Activated CD4-positive, alpha-beta T cell treated with anti-CD3 and anti-CD28 coated beads for 48 hours (primary cell): ENCODE data around the gene ULK1.

Source experiments
- DNase-seq: peaks from one replicate; pipeline ENCODE4 v3.0.0-alpha.2; 2020

The ULK1 gene

DNA sequence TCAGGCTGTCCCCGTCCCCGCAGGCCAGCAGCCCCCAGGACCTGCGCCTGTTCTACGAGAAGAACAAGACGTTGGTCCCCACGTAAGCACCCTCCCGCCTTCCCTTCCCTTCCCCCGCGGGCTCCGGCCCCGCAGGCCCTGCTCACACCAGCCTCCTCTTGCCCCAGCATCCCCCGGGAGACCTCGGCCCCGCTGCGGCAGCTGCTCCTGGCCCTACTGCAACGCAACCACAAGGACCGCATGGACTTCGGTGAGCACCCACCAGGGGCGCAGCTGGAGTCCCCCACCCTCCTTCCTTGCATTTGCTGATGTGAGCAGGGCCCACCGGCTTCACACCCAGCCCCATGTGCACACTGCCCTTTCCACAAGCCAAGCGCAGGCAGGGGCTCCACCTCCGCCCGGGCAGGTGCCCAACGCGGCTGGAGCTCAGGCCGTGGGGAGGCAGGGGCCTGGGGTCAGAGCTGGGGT lies 15.4 kb downstream of the ULK1 start:
- no peak for DNase-seq

DNA sequence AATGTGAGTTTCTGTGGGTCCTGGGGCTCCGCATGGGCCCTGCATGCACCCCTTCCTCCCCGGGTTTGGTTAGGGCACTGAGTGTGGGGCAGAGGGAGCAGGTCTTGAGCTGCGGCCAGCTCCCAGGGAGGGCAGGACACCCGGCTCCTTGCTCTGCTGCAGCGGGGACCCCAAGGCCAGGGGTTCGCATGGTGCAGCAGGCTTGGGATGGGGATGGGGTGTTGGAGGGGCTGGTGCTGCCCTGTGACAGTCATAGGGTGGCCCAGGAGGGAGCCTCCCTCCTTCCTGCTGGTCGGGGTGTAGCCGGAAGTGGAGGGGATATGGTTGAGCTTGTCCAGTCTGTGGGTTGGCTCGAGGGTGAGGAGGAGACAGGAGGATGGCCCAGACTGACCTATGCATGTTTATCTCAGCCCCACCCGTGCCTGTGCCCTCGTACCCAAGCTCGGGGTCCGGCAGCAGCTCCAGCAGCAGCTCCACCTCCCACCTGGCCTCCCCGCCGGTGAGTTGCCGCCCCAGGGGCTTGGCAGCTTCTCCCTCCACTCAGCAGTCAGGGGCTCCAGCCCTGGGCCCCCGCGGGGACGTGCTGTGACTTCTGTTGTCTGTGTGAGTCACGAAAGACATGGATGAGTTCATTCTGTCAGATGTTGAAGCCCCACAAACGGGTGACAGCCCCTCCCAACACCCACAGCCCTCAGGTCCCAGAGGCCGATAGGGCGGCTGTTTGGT lies 16.0 kb downstream of the ULK1 start:
- DNase-seq = no peak

DNA sequence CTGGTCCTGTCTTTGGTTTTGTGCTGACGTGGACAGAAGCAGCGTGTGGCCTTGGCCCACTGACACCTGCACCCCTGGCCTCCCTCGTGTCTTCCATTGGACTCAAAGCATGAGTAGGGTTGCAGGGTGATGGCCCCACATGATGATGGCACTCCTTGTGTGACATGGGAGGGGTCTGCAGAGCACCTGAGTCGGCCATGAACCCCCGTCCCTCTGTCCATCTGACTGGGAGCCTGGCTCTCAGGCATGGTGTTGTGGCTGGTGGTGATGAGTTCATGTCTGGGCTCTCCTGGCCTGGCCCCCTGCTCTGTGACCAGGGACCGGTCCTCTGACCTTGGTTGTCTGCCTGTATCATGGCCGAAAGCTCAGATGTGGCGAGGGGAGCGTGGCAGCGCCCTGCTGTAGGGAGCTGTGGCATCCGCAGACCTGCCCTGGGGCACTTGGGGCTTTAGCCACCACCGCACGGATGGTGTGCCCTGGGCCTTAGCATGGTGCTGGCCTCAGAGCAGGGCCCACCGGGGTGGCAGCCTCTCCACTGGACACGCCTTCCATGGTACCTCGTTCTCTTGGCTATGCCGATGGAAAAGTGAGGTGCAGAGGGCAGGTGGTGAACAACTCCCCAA lies 16.7 kb downstream of the ULK1 start:
- DNase-seq = no peak

DNA sequence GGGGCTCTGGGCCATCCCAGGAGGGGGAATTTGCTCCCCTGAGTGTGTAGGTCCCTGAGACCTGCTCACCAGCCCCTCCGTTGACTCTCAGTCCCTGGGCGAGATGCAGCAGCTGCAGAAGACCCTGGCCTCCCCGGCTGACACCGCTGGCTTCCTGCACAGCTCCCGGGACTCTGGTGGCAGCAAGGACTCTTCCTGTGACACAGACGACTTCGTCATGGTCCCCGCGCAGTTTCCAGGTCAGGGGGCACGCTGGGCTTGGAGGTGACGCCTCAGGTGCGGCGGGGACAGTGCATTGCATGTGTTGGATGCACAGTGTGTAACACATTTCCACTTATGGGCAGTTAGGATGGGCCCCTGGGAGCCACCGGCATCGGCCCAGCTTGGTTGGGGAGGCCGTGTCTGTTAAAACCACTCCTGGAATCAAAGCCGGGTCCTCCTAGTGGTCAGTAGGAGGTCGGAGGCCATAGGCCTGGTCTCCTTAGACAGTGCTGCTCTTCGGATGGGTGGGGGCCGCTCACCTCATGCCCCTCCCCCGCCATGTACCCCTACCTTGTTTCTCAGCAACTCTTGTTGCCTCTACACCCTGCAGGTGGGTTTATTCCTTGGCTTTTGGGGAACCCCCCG lies 17.5 kb downstream of the ULK1 start:
- DNase-seq = no peak

DNA sequence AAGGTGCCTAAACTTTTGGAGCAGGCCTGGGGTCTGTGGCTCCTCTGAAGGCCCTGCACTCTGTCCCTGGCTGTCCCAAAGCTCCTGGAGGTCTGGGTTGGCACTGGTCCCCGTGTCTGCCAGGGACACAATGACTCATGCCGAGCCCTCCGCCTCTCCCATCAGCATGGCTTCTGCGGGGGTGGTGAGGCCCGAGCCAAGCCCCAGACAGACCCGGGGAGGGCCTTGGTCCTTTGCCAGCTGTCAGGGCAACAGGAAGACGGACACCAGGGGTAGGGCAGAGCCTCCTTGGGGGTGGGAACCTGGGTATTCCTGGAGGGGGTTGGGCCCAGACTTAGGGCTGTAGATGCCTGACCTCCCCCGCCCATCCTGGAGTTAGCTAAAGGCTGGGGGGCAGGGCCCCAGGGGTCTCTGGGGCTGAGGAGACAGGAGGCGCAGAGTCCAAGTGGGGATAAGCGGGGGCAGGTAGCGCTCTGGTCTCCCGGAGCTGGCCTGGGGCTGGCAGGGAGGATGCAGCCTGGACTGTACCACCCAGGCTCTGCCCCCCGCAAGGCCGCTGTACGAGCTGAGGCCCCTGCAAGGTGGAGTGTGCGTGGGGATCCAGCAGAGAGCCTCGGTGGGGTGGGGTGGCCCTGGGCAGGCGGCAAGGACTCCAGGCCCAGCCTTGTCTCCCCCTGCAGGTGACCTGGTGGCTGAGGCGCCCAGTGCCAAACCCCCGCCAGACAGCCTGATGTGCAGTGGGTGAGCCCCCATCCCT lies 18.3 kb downstream of the ULK1 start:
- no peak for DNase-seq

DNA sequence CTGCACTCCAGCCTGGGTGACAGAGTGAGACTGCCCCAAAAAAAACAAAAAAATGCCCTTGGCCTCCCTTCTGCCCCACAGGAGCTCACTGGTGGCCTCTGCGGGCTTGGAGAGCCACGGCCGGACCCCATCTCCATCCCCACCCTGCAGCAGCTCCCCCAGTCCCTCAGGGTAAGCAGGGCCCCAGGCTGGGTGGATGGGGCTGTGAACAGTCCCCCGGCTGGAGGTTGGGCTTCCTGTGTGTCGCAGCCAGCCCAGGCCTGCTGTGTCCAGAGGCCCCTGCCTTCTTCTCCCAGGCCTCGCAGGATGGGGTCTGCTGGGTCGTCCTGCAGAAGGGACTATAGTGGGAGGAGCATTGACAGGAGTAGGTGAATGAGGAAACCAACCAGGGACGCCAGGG lies 19.2 kb downstream of the ULK1 start:
- DNase-seq = no peak

DNA sequence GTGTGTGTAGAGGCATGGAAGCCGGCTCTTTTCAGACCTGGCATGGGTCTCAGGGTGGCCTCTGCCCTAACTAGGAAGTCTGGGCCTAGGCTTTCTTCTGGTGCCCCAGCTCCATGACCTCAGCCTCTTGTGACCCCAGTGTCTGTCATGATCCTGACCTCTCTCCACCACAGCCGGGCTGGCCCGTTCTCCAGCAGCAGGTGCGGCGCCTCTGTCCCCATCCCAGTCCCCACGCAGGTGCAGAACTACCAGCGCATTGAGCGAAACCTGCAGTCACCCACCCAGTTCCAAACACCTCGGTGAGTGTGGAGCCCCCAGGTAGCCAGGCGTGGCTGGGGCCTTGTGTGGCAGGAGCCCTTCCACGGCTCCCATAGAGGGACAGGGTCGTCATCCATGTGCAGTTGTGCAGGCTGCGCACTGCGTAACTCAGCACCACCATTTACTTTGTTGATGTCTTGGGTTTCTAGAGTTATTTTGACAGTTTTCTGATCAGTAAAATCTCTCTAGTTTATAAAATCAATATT lies 19.8 kb downstream of the ULK1 start:
- no peak for DNase-seq

DNA sequence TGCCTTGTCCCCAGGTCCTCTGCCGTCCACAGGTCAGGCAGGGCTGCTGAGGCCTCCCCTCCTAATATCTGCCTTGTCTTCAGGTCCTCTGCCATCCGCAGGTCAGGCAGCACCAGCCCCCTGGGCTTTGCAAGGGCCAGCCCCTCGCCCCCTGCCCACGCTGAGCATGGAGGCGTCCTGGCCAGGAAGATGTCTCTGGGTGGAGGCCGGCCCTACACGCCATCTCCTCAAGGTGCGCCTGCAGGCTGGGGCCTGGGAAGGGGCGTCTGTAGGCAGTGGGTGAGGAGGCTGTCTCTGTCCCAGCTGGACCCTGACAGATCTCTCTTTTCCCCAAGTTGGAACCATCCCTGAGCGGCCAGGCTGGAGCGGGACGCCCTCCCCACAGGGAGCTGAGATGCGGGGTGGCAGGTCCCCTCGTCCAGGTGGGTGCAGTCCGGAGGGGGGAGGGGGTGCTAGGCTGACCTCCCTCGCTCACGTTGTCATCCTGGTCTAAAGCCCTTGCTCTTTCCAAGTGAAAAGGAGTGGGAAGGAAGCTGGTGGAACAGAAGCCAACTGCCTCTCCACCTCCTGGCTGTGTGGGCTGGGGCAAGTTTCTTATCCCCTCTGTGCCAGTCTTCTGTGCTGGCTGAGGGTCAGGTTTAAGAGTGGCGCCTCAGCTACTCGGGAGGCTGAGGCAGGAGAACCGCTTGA lies 20.7 kb downstream of the ULK1 start:
- no peak for DNase-seq

DNA sequence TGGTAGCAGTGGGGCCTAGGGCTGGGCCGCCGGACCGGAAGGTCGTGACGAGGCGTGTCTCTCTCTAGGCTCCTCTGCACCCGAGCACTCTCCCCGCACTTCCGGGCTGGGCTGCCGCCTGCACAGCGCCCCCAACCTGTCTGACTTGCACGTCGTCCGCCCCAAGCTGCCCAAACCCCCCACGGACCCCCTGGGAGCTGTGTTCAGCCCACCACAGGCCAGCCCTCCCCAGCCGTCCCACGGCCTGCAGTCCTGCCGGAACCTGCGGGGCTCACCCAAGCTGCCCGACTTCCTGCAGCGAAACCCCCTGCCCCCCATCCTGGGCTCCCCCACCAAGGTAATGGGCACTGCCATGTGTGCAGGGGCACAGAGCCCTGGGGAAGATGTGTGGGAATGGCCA lies 21.4 kb downstream of the ULK1 start:
- DNase-seq = no peak

DNA sequence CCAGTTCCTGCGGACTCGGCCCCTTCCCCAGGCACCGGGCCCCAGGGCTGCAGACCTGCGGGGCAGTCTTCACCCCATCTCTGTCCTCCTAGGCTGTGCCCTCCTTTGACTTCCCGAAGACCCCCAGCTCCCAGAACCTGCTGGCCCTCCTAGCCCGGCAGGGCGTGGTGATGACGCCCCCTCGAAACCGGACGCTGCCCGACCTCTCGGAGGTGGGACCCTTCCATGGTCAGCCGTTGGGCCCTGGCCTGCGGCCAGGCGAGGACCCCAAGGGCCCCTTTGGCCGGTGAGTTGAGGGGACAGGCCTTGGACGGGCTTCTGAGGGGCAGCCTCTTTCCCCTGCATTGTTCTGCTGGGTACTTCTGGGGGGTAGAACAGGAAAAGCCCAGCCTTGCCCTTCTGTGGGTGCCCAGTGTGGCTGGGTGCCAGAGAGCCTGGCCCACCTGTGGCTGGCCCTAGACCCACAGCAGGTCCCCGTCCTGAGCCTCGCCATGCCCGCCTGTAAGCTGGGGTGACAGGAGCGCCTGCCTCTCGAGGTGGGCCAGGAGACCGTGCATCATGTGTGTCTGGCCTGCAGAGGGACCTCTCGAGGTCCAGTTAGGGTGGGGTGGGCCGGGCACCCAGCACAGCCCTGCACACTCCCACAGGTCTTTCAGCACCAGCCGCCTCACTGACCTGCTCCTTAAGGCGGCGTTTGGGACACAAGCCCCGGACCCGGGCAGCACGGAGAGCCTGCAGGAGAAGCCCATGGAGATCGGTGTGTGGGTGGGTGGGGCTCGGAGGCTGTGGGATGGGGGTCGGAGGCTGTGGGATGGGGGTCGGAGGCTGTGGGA lies 22.1 kb downstream of the ULK1 start:
- DNase-seq = no peak

DNA sequence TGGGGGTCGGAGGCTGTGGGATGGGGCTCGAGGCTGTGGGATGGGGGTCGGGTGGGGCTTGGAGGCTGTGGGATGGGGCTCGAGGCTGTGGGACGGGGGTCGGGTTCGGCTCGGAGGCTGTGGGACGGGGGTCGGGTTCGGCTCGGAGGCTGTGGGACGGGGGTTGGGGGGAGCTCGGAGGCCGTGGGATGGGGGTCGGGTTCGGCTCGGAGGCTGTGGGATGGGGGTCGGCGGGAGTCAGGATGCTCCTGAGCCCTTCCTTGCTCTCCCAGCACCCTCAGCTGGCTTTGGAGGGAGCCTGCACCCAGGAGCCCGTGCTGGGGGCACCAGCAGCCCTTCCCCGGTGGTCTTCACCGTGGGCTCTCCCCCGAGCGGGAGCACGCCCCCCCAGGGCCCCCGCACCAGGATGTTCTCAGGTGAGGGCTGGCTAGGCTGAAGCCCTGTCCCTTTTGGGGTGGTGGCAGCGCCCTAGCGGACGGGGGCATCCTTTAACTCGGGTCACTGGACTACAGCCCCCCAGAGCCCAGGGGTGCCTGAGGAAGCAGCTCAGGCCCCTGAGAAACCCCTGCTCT lies 22.8 kb downstream of the ULK1 start:
- no peak for DNase-seq

DNA sequence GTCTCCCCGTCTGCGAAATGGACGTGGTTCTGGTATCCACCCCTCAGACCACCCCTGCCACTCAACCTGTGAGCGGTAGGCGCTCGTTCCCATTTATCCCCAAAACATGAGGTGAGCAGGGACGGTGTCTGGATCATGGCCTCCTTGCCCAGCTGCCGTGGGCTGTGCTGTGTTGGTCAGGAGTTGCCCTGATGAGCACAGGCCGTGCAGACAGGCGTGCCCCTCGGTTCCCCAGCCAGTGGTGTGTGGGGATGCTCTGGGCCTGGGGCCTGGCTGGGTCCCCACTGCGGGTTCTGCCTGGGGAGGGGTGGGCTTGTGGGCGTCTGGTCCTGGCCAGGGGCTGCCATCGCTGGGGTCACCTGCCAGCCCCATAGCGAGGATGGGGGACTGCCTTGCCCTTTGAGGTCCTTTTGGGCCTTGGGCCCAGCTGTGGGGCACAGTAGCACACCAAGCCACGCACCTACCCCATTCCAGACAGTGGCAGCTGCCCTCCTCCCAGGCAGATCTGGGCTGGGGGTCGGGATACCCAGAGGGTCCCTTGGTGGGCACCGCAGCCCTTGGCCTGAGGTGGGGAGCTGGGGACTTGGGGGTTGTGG lies 23.4 kb downstream of the ULK1 start:
- no peak for DNase-seq

DNA sequence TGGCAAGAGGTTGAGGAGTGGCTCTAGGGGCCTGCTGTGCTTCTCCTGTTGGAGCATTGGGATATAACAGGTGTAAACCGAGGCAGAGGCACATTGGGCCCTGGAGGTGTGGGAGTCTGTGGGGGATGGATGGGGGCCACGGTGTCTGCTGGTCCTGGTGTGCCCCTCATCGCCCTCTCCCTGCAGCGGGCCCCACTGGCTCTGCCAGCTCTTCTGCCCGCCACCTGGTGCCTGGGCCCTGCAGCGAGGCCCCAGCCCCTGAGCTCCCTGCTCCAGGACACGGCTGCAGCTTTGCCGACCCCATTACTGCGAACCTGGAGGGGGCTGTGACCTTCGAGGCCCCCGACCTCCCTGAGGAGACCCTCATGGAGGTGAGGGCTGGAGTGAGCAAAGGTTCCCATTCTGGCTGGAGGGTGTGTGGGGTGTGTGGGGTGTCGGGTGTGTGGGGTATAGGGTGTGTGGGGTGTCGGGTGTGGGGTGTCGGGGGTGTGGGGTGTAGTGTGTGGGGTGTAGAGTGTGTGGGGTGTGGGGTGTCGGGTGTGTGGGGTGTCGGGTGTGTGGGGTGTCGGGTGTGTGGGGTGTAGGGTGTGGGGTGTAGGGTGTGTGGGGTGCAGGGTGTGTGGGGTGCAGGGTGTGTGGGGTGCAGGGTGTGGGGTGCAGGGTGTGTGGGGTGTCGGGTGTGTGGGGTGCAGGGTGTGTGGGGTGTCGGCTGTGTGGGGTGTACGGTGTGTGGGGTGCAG lies 24.1 kb downstream of the ULK1 start:
- no peak for DNase-seq

DNA sequence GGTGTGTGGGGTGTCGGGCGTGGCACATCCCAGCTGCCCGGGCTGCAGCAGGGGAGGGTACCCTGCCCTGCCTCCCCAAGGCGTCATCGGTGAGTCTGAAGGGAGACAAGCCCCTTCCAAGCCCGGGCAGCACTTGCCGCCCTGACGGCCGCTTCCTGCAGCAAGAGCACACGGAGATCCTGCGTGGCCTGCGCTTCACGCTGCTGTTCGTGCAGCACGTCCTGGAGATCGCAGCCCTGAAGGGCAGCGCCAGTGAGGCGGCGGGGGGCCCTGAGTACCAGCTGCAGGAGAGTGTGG lies 24.6 kb downstream of the ULK1 start:
- DNase-seq = no peak

DNA sequence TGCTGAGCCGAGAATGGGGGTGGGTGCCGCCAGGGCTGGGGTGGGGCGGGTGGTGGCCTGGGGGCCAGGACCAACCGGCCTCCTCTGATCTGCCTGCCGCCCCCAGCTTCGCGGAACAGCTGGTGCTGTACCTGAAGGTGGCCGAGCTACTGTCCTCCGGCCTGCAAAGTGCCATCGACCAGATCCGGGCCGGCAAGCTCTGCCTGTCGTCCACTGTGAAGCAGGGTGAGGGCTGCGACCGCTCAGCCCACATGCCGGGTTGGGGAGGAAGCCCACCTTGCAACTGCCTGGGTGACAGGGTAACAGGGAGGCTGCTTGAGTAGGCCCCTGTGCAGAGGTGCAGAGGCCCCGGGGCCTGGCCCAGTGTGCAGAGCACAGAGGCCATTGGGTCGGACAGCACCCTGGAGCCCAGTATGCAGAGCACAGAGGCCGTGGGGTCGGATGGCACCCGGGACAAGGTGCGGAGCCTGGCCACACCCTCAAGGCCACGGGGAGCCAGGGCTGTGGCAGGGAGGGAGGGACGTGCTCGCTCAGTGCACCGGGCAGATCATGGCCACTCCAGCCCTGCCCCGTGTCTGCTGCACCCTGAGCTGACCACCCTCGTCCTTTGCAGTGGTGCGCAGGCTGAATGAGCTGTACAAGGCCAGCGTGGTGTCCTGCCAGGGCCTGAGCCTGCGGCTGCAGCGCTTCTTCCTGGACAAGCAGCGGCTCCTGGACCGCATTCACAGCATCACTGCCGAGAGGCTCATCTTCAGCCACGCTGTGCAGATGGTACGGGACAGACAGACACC lies 25.1 kb downstream of the ULK1 start:
- DNase-seq = no peak

DNA sequence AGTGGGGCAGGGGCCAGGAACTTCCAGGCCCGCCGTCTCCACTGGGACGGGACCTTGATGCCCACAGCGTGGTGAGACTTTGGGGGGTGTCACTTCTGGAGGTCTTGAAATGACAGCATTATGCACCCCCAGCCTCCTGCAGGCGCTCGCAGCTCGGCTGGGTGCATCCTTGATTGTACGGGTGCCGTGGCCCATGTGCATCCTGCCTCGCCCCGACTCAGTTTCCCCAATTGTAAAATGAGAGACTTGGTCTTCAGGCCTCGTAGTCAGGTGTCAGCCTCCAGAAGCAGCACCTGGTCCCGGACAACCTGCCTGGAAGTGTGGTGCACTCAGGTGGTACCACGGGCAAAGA lies 25.7 kb downstream of the ULK1 start:
- no peak for DNase-seq

DNA sequence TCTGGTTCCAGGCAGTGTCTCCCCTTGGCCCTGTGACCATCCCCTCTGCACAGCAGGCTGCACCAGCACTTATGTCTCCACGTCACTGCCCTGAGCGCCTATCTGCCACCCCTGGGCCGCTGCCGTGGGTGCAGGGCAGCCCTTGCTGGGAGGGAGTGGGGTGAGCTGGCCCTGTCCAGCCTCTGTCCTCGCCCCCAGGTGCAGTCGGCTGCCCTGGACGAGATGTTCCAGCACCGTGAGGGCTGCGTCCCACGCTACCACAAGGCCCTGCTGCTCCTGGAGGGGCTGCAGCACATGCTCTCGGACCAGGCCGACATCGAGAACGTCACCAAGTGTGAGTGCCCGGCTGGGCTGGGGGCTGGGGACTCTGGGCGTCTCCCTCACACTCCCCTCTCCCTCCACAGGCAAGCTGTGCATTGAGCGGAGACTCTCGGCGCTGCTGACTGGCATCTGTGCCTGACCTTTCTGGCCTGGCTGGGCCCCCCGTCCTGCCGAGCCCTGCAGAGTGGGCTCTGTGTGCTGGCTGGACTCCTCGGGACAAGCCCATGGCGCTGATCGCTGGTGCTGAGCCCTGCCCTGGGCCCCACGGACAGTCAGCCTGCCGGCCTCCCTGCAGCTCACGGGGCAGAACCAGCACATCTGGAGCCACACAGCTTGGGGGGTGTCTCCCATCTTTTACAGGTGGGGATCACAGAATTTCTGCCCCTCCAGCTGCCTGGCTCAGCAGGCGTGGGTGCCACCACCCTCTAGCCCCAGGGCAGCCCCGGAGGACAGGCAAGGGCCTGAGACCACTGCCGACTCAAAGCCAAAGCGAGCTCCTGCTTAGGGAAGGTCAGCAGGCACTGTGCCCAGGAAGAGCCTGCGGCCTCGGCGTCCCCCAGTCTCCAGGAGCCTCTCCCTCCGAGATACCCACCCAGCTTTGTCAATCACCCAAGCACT lies 26.7 kb downstream of the ULK1 start:
- no peak for DNase-seq
